ENCODE measurements around the gene C1orf116.
A peak's percentile ranks its signal among the peaks of the same experiment; 100 is the strongest.
"Not testable (repeated sequence)": the region's sequence is repeated elsewhere in the genome, so short reads cannot be mapped to it uniquely, and the experiment has no call there.

C1orf116 gene

GRCh38 chr1:207058878-207059867 is 26.6 kb upstream of the C1orf116 start:
- DNase-seq, result no peak

DNA sequence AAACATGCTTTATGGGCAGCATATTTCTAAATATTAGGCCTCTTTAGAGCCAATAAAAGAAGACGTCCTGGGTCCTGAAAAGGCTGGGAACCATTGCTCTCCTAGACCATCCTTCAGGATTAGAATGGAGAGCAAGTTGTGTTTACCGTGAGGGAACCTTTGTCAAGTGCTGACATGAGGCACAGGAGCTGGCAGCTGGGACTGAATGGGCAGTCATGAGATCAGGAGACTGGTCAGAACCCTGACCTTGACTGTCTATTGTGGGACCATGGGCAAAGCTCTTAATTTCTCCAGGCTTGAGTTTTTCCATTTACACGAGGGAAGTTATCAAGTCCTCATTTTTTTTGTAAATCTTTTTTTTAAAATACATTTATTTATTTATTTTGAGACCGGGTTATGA is 25.7 kb upstream of the C1orf116 start:
- DNase-seq, result no peak

GRCh38 chr1:207056673-207057072 is 24.1 kb upstream of the C1orf116 start:
- no peak for DNase-seq

DNA sequence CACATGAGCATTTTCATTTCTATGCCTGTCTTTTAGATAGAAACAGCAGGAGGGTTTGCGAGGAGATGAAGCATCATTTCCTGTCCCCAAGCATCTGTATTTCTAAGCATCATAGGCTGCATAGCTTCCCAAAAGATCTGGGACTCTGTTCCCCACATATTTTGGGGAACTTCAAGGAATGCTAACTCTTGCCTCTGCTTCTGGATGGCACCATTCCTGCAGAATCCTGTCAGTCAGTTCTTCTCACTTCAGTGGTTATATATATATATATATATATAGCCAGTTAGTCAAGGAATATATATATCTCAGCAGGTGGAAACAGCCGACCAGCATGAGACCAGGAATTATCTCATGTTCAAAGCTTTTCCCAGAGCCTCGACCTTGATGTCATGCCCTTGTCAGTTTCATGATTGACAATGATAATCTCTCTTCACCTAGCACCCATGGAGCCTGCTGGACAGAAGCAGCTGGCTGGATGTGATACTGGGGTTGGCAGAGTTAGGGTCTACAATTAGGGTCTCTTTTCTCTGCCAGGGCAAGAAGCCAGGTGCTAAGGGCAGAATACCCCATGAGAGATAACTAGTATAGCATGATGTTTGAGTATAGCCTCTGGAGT is 22.9 kb upstream of the C1orf116 start:
- no peak for DNase-seq

DNA sequence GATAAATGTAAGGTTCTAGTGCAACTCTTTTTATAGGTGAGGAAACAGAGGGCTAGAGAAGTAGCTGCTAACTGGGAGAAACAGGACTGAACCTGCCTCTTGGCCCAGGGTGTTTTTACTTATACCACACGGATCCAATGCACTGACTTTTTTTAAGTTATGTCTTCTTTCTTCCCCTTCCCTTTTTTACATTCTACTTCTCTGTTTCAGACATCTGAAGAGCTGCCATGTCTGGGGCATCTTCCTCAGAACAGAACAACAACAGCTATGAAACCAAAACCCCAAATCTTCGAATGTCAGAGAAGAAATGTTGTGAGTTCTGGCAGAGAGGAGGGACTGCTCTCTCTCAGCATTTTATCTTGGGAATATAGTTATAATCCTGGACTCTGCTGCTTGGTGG is 21.9 kb upstream of the C1orf116 start:
- DNase-seq, result no peak

DNA sequence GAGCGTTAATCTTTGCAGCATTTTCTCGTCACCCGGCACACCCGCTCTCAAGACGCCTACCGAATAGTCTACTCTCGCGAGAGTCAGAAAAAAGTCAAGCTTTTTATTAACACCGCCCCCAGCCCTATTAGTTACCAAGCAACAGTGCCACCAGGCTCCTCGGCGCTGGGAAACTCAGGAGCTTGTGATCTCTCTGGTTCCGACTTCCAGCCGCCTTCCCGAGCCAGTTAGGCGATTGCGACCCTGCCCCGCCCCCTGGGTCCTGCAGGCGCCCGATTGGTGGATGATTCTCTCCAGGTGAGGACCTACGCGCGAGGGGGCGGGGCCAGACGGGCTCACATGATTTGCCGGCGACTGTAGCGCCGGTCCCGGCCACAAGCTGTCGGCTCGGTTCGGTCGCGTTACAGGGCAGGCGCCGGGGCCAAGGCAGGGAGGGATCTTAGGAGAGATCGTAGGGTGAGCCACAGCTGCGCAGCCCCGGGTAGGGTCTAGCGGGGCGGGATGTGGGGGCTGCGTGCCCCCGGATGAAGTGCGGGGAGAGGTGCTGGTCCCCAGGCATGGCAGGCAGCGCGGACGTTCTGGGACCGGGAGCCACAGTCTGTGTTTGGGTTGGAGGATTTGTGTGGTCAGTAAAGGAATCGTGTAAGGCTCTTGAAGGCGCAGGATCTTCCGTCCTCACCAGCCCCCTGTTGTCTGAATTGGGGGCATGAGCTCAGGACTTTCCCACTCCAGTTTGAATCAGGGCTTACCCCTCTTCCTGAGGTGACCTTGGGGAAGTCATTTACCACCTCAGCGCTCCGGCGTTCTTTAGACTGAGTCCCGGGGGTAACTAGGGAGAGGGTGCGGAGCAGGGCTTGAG is 20.6 kb upstream of the C1orf116 start, which contains the start of gene PFKFB2:
Gene PFKFB2, plus strand, starts transcription at position 365 of the 859 bp plus-strand sequence. CDS start 1,443 bp downstream, outside the sequence.
- peak; percentile 96 to 97 for DNase-seq

- no peak for DNase-seq
Observed at GRCh38 chr1:207051191-207051943, 18.8 kb upstream of the C1orf116 start, which contains the start of gene YOD1. Gene YOD1 (minus strand): TSS chr1:207051208. CDS start chr1:207051030, 178 bp downstream.

- DNase-seq, result peak; percentile 91 to 93
Observed at GRCh38 chr1:207050480-207051190, 18.1 kb upstream of the C1orf116 start.

GRCh38 chr1:207049974-207050391 is 17.4 kb upstream of the C1orf116 start:
- DNase-seq, result peak; percentile 38 to 55

DNA sequence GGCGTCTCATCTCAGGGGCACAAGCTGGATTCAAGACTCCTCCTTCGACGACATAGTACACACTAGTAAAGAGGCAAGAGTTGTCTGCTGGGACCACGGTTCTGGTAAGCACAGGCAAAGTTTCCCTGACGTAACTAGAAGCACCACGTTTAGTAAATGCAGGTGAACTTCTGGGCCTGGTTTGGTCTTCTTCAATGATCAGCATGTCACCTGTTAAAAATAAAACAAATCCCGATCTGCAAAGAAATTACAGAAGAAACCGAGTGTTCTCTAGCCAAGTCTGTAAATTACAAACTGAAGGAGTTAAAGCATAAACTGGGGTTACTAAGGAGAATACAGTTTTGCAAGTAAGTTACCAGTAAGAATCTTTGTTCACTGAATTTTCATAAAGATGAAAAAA is 17.0 kb upstream of the C1orf116 start:
- no peak for DNase-seq

DNA sequence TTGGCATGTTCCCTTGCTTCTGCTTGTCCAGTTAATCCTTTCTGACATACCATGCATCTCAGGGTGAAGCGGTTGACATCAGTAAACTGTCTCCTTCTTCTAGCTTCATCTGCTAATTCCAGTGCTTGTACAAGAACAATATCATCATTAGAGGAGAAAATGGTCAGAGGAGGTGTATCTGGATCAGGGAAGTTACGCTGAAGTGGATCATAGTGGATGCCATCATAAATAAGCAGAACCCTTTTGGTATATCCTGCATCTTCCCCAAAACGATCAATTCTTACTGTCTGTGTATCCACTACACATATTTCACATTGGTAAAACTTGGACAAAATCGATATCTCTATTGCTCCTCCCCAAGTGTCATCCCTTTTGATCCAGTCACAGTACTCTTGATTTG is 16.5 kb upstream of the C1orf116 start:
- no peak for DNase-seq

GRCh38 chr1:207048041-207048440 is 15.5 kb upstream of the C1orf116 start:
- DNase-seq, result no peak

GRCh38 chr1:207047505-207047904 is 14.9 kb upstream of the C1orf116 start:
- DNase-seq, result no peak

GRCh38 chr1:207045453-207045852 is 12.9 kb upstream of the C1orf116 start:
- no peak for DNase-seq

DNA sequence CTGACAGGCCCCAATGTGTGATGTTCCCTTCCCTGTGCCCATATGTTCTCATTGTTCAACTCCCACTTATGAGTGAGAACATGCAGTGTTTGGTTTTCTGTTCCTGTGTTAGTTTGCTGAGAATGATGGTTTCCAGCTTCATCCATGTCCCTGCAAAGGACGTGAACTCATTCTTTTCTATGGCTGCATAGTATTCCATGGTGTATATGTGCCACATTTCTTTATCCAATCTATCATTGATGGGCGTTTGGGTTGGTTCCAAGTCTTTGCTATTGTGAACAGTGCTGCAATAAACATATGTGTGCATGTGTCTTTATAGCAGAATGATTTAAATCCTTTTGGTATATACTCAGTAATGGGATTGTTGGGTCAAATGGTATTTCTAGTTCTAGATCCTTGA is 8.8 kb upstream of the C1orf116 start:
- not testable (repeated sequence) for DNase-seq

- DNase-seq, result no peak
Observed at GRCh38 chr1:207040181-207040533, 7.6 kb upstream of the C1orf116 start.

DNA sequence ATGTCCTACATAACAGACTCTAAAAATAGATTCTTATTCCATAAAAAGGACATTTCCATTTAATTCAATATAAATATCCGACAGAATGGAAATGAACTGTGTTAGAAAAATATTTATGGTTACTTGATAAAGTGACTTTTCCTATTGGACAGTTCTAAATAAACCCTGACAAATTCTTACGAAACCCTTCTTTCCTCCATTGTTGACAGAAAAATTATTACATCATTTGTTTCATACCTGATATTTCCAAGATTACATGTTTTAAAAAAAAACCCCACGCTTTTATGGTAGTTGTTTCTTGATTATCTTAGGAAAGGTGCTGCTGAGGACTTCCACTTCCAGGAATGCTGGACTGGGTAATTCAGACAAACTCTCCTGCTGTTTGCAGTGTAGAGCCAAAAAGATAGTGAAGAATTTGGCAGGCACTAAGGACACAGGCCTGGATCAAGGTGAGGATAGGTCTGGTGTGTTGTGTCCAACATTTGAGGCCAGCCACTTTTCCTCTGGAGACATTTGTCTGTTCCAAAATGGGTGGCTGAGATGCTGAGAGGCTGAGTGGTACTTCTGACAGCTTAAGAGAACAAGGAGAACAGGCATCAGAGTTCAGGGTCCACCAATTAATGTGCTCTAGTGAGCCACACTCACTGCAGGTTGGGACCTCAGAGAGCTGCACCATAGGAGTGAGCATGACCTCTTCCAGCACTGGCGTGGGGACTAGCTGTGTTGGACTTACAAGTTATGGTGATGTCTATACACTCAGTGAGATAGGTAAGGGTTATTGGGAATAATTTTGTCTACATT is 7.0 kb upstream of the C1orf116 start:
- DNase-seq, result no peak

- no peak for DNase-seq
Observed at GRCh38 chr1:207036865-207037264, 4.3 kb upstream of the C1orf116 start.

- DNase-seq, result no peak
Observed at GRCh38 chr1:207035877-207036551, 3.5 kb upstream of the C1orf116 start.

DNA sequence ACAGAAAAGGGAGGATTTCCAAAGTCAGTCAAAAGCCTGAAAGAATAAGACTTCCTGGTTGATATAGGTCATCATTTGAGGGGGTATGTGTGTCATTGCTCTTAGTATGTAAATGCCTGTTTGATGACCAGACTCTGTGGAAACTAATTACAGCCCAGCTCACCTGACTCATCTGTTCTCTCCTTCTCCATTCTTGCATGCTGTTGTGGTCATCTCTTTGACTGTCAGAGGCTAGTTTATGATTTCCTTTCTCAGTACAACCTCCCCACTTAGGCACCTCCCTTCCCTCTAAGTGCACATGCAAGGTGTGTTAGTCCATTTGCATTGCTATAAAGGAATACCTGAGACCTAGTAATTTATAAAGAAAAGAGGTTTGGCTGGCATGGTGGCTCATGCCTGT is 2.4 kb upstream of the C1orf116 start:
- no peak for DNase-seq

Measured in activated CD4-positive, alpha-beta T cell treated with anti-CD3 and anti-CD28 coated beads, Interleukin-2, amount 50 U/mL, for 48 hours (primary cell).